NCI-H1694 treated with DMSO at 0.1 percent for 48 hours (cell line): ENCODE measurements around the gene CA10.

Source experiments
- DNase-seq: peaks from one replicate; lab custom pipeline; 2025; lab: John Stamatoyannopoulos, UW

CA10 gene

GRCh38 chr17:51645056-51645455, 513.5 kb downstream of the CA10 start:
- DNase-seq = no peak

- DNase-seq = no peak
Measured at GRCh38 chr17:51643702-51644490, 514.6 kb downstream of the CA10 start.

- DNase-seq = no peak
Measured at GRCh38 chr17:51642029-51642428, 516.5 kb downstream of the CA10 start.

GRCh38 chr17:51640108-51640622, 518.3 kb downstream of the CA10 start:
- DNase-seq = peak; percentile 35

GRCh38 chr17:51638971-51639370, 519.5 kb downstream of the CA10 start:
- no peak for DNase-seq

GRCh38 chr17:51636291-51636690, 522.2 kb downstream of the CA10 start:
- DNase-seq = no peak

GRCh38 chr17:51630101-51630671, 528.3 kb downstream of the CA10 start:
- DNase-seq = no peak

GRCh38 chr17:51629232-51629631, 529.3 kb downstream of the CA10 start:
- no peak for DNase-seq

GRCh38 chr17:51627779-51628178, 530.7 kb downstream of the CA10 start:
- DNase-seq = no peak

- DNase-seq = no peak
Measured at GRCh38 chr17:51618476-51618875, 540.0 kb downstream of the CA10 start.

- DNase-seq = no peak
Measured at GRCh38 chr17:51617986-51618385, 540.5 kb downstream of the CA10 start.

- DNase-seq = no peak
Measured at GRCh38 chr17:51613255-51613654, 545.3 kb downstream of the CA10 start.

GRCh38 chr17:51612692-51613091, 545.8 kb downstream of the CA10 start:
- DNase-seq = no peak

- no peak for DNase-seq
Measured at GRCh38 chr17:51611585-51611984, 546.9 kb downstream of the CA10 start.

GRCh38 chr17:51610834-51611233, 547.7 kb downstream of the CA10 start:
- no peak for DNase-seq

- no peak for DNase-seq
Measured at GRCh38 chr17:51610155-51610554, 548.4 kb downstream of the CA10 start.

- no peak for DNase-seq
Measured at GRCh38 chr17:51608251-51608933, 550.1 kb downstream of the CA10 start.

- DNase-seq = no peak
Measured at GRCh38 chr17:51607512-51607911, 551.0 kb downstream of the CA10 start.

- no peak for DNase-seq
Measured at GRCh38 chr17:51604299-51605020, 554.1 kb downstream of the CA10 start.

GRCh38 chr17:51601622-51602261, 556.8 kb downstream of the CA10 start:
- no peak for DNase-seq

GRCh38 chr17:51598824-51599223, 559.7 kb downstream of the CA10 start:
- DNase-seq = no peak

GRCh38 chr17:51597345-51597744, 561.2 kb downstream of the CA10 start:
- no peak for DNase-seq
